Putamen (tissue), 1 donor: ENCODE measurements around the gene PRAC1.
A peak's percentile ranks its signal among the peaks of the same experiment; 100 is the strongest.

ENCODE experiments used
- DNase-seq: peaks from one replicate; pipeline ENCODE4 v3.0.0-alpha.2; 2016; ENCODE audit warnings: low spot score

The PRAC1 gene

GRCh38 chr17:48722201-48722907, at the start of gene PRAC1:
Gene PRAC1 (minus strand): TSS chr17:48722518. CDS start chr17:48722392, 126 bp downstream.
- DNase-seq: no peak

GRCh38 chr17:48770954-48771353, 48.6 kb upstream of the PRAC1 start:
- no peak for DNase-seq

- DNase-seq: peak; percentile 7
Observed at GRCh38 chr17:48769009-48769675, 46.8 kb upstream of the PRAC1 start.

DNA sequence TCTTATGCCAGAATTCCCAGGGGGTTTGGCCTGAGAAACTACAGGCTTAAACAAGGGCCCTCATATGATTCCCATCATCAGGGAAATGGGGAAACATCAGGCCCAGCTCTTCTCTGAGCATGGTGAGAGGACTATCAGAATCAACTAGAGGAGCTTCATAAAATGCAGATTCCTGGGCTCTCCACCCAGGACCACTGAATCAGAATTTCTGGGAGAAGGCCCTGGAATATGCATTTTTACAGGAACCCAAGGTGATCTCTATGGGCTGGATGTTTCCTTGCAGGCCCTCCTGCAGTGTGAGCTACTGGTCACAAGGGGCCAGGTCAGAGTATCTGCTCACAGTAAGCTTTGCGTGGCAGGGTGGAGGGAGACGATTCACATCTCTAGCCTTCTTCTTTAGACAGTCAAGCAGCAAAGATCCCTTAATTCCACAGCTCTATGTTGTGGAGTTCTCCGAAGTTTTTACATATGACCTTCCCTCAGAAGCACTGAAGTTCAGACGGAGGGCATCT, 45.0 kb upstream of the PRAC1 start:
- DNase-seq: no peak

- no peak for DNase-seq
Observed at GRCh38 chr17:48761114-48761513, 38.8 kb upstream of the PRAC1 start.

DNA sequence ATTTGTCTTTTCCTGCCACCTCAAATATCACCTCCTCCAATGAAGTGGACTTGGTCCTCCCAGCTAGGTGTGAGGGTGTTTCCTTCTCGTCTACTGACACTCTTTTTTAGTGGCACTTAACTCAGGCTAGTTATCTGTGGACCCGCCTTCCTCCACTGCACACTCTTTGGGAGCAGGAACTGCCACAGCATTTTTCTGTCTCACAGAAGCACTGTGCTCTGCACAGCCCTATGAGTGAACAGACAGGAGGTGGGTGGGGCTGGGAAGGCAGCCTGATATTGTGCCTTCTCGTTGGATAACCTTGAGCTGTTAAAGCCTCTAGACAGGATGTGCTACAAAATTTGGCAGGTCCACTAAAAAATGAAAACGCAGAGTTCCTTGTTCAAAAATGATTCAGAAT, 38.1 kb upstream of the PRAC1 start:
- no peak for DNase-seq

DNA sequence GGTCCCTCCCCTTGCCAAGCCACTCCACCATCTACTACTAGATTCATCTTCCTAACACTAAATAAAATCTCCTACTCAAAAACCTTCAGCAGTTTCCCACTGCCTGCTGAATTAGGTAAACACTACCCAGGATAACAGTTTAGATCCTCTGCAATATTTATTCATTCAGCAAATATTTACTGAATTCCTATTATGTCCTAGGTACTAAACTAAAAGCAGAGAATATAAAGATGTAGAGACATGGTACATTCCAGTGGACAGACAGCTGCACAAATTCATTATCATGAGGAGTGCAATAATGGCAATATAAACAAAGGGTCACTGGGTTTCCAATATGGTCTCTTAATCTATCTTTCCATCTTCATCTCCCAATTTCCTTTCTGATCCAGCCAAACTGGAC, 37.0 kb upstream of the PRAC1 start:
- DNase-seq: no peak

- no peak for DNase-seq
Observed at GRCh38 chr17:48757524-48757961, 35.2 kb upstream of the PRAC1 start.

DNA sequence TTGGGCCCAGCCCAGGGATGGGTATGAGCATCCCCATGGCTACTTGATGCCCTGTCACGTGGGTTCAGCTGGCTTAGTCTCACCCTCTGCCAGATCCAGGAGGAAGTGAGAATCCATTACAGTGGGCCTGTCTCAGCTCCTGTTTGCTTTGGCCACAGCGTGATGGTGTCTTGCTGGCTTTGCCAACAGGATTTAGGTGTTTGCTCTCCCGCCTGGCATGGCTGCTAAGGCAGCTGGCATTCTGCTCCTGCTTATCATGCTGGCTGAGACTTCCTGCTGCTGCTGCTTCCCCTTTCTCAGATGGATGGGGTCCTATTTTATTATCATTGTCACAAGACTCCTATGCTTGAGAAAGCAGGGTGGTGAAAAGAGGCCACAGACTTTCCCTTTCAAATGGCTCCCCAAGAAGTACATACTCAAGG, 34.5 kb upstream of the PRAC1 start:
- DNase-seq: no peak

DNA sequence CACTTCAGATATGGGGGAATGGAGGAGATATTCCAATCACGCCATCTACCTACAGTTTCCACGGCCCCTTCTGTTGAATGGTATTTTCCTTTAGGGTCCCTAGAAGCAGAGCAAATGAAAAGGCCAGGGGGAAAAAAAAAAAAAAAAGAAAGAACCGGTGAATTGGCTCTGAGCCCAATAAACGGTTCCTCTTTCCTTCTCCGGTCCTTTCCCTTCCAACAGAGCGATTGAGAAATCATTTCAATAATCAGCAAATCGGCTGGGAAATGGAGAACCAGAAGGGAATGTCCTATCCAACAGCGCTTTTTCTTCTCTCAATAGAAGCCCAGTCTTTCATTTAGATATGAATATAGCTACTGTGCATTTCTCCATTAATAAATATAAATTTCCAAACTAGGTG, 33.0 kb upstream of the PRAC1 start:
- DNase-seq: no peak

DNA sequence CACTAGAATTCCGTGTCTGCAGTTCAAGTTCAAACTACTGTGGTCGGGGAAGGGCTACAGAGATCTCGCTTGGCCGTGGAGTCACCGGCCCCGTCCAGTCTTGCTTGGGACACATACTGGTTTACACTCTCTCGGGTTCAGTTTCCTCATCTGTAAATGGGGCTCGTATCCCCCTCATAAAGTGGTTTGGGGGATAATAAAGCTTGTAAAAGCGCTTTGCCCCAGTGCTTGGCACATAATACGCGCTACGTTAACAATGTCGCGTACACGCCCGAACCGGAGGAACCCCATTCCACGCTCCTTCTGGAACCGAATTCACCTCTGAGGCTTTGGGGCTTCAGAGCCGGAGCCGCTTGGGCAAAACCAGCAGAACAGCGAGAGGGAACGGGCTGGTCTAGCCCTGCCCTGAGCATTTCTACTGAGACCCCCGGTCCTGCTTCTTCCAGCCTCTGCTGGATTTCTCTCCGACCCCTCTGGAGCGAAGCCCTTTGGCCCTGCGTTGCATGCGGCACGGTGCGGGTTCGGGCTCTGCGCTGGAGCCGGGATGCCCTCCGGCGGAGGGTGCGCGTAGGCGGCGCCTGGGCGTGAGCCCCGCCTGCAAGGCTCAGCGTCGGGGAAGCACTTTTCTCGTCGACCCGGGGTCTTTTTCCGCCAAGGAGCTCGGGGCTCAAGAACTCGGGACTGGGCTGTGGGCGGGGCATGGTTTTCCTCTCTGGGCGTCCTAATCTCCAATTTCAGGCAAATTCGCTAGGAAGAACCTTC, 32.4 kb upstream of the PRAC1 start:
- DNase-seq: no peak

- no peak for DNase-seq
Observed at GRCh38 chr17:48753794-48754499, 31.6 kb upstream of the PRAC1 start.

GRCh38 chr17:48752399-48753288, 30.3 kb upstream of the PRAC1 start:
- no peak for DNase-seq

DNA sequence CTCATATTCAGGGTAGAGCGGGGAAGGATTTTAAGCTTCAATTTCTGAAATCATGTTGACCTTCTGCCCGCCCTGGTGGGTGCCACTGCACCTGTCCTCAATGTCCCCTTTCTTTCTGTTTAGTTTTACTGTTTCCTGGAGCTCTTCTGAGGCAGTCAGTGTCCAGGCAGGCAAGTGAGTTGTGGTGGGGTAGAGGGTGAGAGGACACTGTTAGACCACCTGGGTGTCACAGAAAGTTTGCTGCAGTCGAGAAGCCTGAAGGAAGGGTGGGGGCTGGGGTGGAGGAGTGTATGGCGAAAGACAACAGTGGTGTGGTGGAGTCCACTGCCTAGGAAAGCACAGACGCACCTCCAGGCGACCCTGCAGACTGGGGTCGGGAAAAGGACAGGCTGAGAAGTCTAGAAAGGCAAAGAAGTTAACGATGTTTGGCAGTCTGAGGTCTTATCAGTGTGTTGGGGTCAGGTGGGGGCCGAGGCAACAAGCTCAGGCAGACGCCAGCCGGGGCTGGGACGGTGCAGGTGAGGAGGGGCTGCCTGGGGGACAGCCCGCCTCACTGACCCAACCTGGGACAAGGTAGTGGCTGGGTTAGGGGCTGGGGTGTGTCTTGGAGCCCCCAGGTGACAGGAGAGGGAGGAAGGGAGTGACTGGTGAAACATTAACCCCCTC, 29.5 kb upstream of the PRAC1 start:
- DNase-seq: no peak

DNA sequence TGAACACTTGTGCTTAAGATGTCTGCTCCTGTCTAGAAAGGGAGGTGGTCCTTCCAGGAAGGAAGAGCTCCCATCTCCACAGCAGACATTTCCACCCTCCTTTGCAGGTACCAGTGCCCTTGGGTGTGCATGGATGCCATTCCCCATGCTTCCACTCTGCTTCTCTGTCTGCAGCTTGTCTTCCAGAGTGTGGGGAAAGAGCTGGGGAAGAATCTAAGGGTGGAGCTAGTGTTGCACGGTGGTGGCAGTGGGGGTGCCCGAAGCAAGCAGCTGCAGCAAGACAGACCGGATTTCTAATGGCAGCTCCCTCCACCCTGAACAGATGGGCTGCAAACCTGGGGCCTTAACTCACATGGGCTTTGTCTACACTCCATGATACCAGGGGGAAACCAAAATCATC, 28.9 kb upstream of the PRAC1 start:
- no peak for DNase-seq

GRCh38 chr17:48749621-48750553, 27.6 kb upstream of the PRAC1 start:
- no peak for DNase-seq

DNA sequence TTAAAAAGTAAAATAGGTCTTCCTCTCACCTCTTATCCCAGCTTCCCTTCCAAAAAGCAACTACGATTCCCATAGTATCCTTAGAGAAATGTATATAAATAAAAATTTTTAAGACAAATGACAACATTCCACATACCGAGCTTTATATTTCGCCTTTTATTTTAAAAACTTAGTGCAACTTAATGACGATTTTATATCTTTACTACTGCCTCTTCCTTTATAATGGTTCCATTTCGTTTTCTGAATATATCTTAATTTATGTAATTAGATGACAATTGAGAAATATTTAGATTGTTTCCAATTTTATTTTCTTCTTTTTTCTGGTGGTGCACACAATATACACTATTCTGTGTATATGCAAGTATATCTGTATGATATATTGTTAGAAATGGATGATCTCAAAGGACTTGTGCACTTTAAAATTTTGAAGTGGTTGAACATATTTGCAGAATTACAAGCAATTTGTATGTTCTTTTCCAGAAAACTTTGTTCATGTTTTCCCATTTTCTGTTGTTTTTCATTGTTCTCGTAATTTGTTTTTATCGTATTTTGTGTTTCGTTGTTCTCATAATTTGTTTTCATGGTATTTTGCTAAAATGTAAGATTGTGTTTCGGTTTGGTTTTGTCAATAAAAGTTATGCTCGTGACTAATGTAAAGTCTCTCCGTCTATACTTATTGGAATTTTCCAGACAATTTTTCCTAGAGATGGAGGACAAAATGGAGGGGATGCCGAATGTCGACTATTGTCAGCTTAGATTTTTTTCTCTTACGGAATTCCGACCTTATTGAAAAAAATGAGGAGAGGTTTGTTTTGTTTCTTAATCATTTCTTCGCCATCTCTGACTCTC, 26.6 kb upstream of the PRAC1 start:
- no peak for DNase-seq
